Panc1 (cell line): ENCODE measurements around the gene CDH15. TPM values are rescaled to one million over a fixed set of nuclear protein-coding genes. Genes with fewer than 3 reads are reported as not detected.
"Not testable (repeated sequence)": the region's sequence is repeated elsewhere in the genome, so short reads cannot be mapped to it uniquely, and the experiment has no call there.

ENCODE experiments used
- ATAC-seq: fragments of 200-7000 bp; cut with Tn5 transposase; 2 replicates; pipeline ENCODE4 v1.9.1; 2020; ENCODE audit warnings: mild to moderate bottlenecking, moderate library complexity
- BruUV-seq: library from RNA; stranded (reverse); fragments of 400-500 nt; replicated peaks from 2 replicates; lab custom pipeline; 2021; lab: Mats Ljungman, UMichigan
- CTCF ChIA-PET: fragments of 300-600 bp; sonication (Branson Sonifier 250); formaldehyde crosslinking; loops from one replicate; lab custom pipeline; 2022; ENCODE audit warnings: antibody characterized with exemption; lab: Charles Lee
- POLR2A ChIA-PET: fragments of 300-600 bp; sonication (Branson Sonifier 250); formaldehyde crosslinking; loops from one replicate; lab custom pipeline; 2022; ENCODE audit warnings: antibody characterized with exemption; lab: Charles Lee
- DNase-seq: peaks from one replicate; pipeline ENCODE4 v3.0.0-alpha.2; 2010; ENCODE audit warnings: low read depth, low spot score
- H3K27ac ChIP-seq: 2 replicates; pipeline ENCODE4 v1.5.1; 2011; ENCODE audit warnings: mild to moderate bottlenecking, low read length, inconsistent platforms
- H3K27me3 ChIP-seq: fragments of 200-500 bp; sonication (Bioruptor generic); 2 replicates; pipeline ENCODE4 v1.6.0; 2014; ENCODE audit warnings: low read length, inconsistent platforms; ENCODE audit not compliant: control insufficient read depth, insufficient read depth
- H3K36me3 ChIP-seq: fragments of 200-500 bp; sonication (Bioruptor generic); 2 replicates; pipeline ENCODE4 v1.5.1; 2014; ENCODE audit warnings: inconsistent platforms, mild to moderate bottlenecking, low read length, moderate library complexity; ENCODE audit not compliant: control insufficient read depth, insufficient read depth
- H3K4me1 ChIP-seq: 2 replicates; pipeline ENCODE4 v1.5.1; 2011; ENCODE audit warnings: inconsistent platforms, mild to moderate bottlenecking, low read length, moderate library complexity; ENCODE audit not compliant: control insufficient read depth, insufficient read depth
- H3K4me3 ChIP-seq, 2 experiments: 2 replicates each; pipeline ENCODE4 v1.5.1; 2011 to 2012; ENCODE audit warnings: low read depth in 2 of 2, low read length in 2 of 2, mild to moderate bottlenecking in 2 of 2, inconsistent platforms in 1 of 2, moderate library complexity in 1 of 2
- H3K9me3 ChIP-seq: fragments of 200-500 bp; sonication (Bioruptor generic); 2 replicates; pipeline ENCODE4 v1.5.1; 2014; ENCODE audit warnings: low read depth, mild to moderate bottlenecking, inconsistent platforms, low read length, moderate library complexity; ENCODE audit not compliant: control insufficient read depth, insufficient read depth
- CTCF ChIP-seq: fragments of 450-650 bp; IDR thresholded peaks from 2 replicates; pipeline ENCODE4 v1.5.1; 2017; ENCODE audit warnings: mild to moderate bottlenecking
- POLR2AphosphoS5 ChIP-seq: IDR thresholded peaks from 2 replicates; pipeline ENCODE4 v1.6.1; 2012; ENCODE audit warnings: mild to moderate bottlenecking, low read depth, low read length, moderate library complexity
- REST ChIP-seq, 2 experiments: IDR thresholded peaks; 2 replicates each; pipeline ENCODE4 v1.6.1; 2011 to 2012; ENCODE audit warnings: low read depth in 2 of 2, control low read depth in 1 of 2, low read length in 1 of 2, mild to moderate bottlenecking in 1 of 2, moderate library complexity in 1 of 2; ENCODE audit not compliant: insufficient read depth in 1 of 2
- SIN3A ChIP-seq: IDR thresholded peaks from 2 replicates; pipeline ENCODE4 v1.6.1; 2012; ENCODE audit warnings: low read depth, mild to moderate bottlenecking, low read length, moderate library complexity, borderline replicate concordance; ENCODE audit not compliant: insufficient read depth
- TCF7L2 ChIP-seq: IDR thresholded peaks from 2 replicates; pipeline ENCODE4 v1.6.1; 2011; ENCODE audit warnings: mild to moderate bottlenecking, low read depth, low read length, inconsistent platforms
- in situ Hi-C: cut with HindIII; loops from 2 replicates; pipeline ENCODE4 v1.10.0; 2016; ENCODE audit warnings: low sequenced_read_pairs, low pct_unique_long_range_greater_than_20kb
- intact Hi-C: fragments of 100-400 bp; cut with micrococcal nuclease; formaldehyde crosslinking; loops from one replicate; pipeline ENCODE4 v1.10.0; 2022; ENCODE audit not compliant: unreplicated experiment
- total RNA-seq: library from RNA; stranded (reverse); gene quantifications from one replicate; pipeline ENCODE4 v1.2.1, GENCODE V29; 2021; ENCODE audit not compliant: unreplicated experiment

The CDH15 gene
- total RNA-seq, 1 experiment from 2014 or later, result 0.51 TPM

- POLR2A ChIA-PET, in situ Hi-C loops, ATAC-seq: not testable (repeated sequence)
Measured at GRCh38 chr16:89188471-89189357, 17.2 kb downstream of the CDH15 start.

GRCh38 chr16:89189358-89190025, 17.9 kb downstream of the CDH15 start:
- H3K9me3 ChIP-seq, result no peaks in the 10 kb centered on the region
- H3K4me3 ChIP-seq, result no peak overlapping the region
- no peaks in the 10 kb centered on the region for H3K4me1 ChIP-seq
- TF ChIP-seq TCF7L2, result no peak
- TF ChIP-seq CTCF, result no peak
- no peak for TF ChIP-seq POLR2AphosphoS5
- TF ChIP-seq SIN3A, result no peak
- TF ChIP-seq REST (IDR thresholded peaks at IDR 0.05; ENCODE audit: insufficient read depth in 1 of 2, low read depth in 2 of 2, low read length in 1 of 2), result no peak
- ChIA-PET POLR2A (no interaction called here), CTCF (no interaction called here)
- no peak for ATAC-seq
- no peak for DNase-seq
- H3K27me3 ChIP-seq, result no peaks in the 10 kb centered on the region
- BruUV-seq, result no TSS peak
- H3K36me3 ChIP-seq, result no peaks in the 10 kb centered on the region; the same call in 1 of the 2 replicates
- no peak overlapping the region for H3K27ac ChIP-seq
- intact Hi-C loops (no loop called here), in situ Hi-C loops (no loop called here)

More at GRCh38 chr16:89188471-89189357, 17.2 kb downstream of the CDH15 start:
- CTCF ChIA-PET, H3K27me3 ChIP-seq, intact Hi-C loops, H3K4me3 ChIP-seq, DNase-seq, H3K9me3 ChIP-seq, H3K27ac ChIP-seq, H3K36me3 ChIP-seq, H3K4me1 ChIP-seq, BruUV-seq: not testable (repeated sequence)
